Measurements from ENCODE around the gene RHBDD3. TPM values are rescaled to one million over a fixed set of nuclear protein-coding genes. Genes with fewer than 3 reads are reported as not detected.

RHBDD3 gene
- total RNA-seq, 1 experiment from 2014 or later: 49.6 TPM

DNA sequence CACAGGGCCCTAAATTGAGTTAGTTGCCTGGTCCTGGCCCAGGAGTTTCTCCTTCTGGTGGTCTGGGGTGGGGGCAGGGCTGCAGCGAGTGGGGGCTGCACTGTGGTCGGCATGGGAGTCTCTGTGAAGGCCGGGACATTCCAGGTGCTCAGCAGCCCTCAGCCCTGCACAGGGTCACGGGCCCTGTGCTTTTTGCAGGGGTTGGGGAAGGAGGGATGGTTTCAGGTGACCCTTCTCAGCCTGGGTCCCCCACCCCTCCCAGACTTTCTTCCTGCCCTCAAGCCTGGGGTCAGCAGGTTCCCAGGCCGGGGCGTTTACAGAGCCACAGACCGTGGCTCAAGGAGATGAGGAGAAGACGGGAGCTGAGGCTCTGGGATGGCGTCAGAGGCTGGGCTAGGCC lies 54.3 kb downstream of the RHBDD3 start:
- intact Hi-C loops (cut with micrococcal nuclease; ENCODE audit: unreplicated experiment): no loop called here
- BruUV-seq (replicated peaks): no TSS peak
- Histone ChIP-seq H3K4me3 (ENCODE audit: low read depth, low read length) (no peak overlapping the region), H3K36me3 (ENCODE audit: control insufficient read depth, insufficient read depth, low read length) (no peaks in the 10 kb centered on the region), H3K4me1 (no peaks in the 10 kb centered on the region), H3K27me3 (replicated peaks; ENCODE audit: control insufficient read depth, insufficient read depth, low read length) (no peaks in the 10 kb centered on the region), H3K9me3 (no peaks in the 10 kb centered on the region)
- Mint-ChIP-seq H3K36me3 (ENCODE audit: insufficient read depth, unreplicated experiment) (no peaks in the 10 kb centered on the region), H3K27ac (ENCODE audit: unreplicated experiment) (no peak overlapping the region), H3K4me3 (ENCODE audit: unreplicated experiment) (no peak overlapping the region), H3K27me3 (ENCODE audit: insufficient read depth, unreplicated experiment) (no peaks in the 10 kb centered on the region), H3K4me1 (ENCODE audit: low read depth, unreplicated experiment) (no peaks in the 10 kb centered on the region), H3K9me3 (ENCODE audit: unreplicated experiment) (no peaks in the 10 kb centered on the region)
- CTCF ChIA-PET: no interaction called here
- no peak for DNase-seq
- POLR2A ChIA-PET: no interaction called here
- TF ChIP-seq CTCF (IDR thresholded peaks at IDR 0.05; ENCODE audit: insufficient read depth in 1 of 2, low read depth in 1 of 2, low read length in 1 of 2, severe bottlenecking in 1 of 2, unreplicated experiment in 1 of 2): no peak

GRCh38 chr22:29212743-29213142 lies 55.0 kb downstream of the RHBDD3 start:
- ChIA-PET CTCF (no interaction called here), POLR2A (no interaction called here)
- H3K36me3 ChIP-seq (ENCODE audit: control insufficient read depth, insufficient read depth, low read length): no peaks in the 10 kb centered on the region
- H3K9me3 Mint-ChIP-seq (ENCODE audit: unreplicated experiment): no peaks in the 10 kb centered on the region
- TF ChIP-seq CTCF (IDR thresholded peaks at IDR 0.05; ENCODE audit: insufficient read depth in 1 of 2, low read depth in 1 of 2, low read length in 1 of 2, severe bottlenecking in 1 of 2, unreplicated experiment in 1 of 2): no peak
- intact Hi-C loops (cut with micrococcal nuclease; ENCODE audit: unreplicated experiment): no loop called here
- no peak for DNase-seq
- no peaks in the 10 kb centered on the region for H3K27me3 ChIP-seq (replicated peaks; ENCODE audit: control insufficient read depth, insufficient read depth, low read length)
- no peak overlapping the region for H3K27ac Mint-ChIP-seq (ENCODE audit: unreplicated experiment)
- no peaks in the 10 kb centered on the region for H3K4me1 ChIP-seq
- H3K4me3 ChIP-seq (ENCODE audit: low read depth, low read length): no peak overlapping the region
- no peaks in the 10 kb centered on the region for H3K36me3 Mint-ChIP-seq (ENCODE audit: insufficient read depth, unreplicated experiment)
- no peak overlapping the region for H3K4me3 Mint-ChIP-seq (ENCODE audit: unreplicated experiment)
- H3K4me1 Mint-ChIP-seq (ENCODE audit: low read depth, unreplicated experiment): no peaks in the 10 kb centered on the region
- no TSS peak for BruUV-seq (replicated peaks)
- no peaks in the 10 kb centered on the region for H3K27me3 Mint-ChIP-seq (ENCODE audit: insufficient read depth, unreplicated experiment)
- H3K9me3 ChIP-seq: no peaks in the 10 kb centered on the region

DNA sequence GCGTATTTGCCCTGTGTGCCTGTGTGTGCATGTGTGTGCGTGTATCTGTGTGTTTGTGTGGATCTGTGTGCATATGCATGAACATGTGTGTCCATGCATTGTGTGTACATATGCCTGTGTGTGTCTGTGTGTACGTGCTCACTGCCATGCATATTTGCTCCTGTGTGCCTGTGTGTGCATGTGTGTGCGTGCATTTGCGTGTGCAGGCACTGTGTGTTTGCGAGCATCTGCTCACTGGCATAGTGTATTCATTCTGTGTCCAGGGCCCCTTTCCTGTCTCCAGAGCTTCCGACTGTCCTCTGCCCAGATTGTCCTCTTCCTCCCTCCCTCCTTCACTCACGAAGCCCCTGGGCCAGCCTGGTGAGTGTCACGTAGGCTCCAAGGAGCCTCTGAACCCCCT lies 56.3 kb downstream of the RHBDD3 start:
- H3K4me3 ChIP-seq (ENCODE audit: low read depth, low read length): no peak overlapping the region
- no peaks in the 10 kb centered on the region for H3K36me3 Mint-ChIP-seq (ENCODE audit: insufficient read depth, unreplicated experiment)
- no peaks in the 10 kb centered on the region for H3K9me3 Mint-ChIP-seq (ENCODE audit: unreplicated experiment)
- H3K4me1 Mint-ChIP-seq (ENCODE audit: low read depth, unreplicated experiment): no peaks in the 10 kb centered on the region
- no peaks in the 10 kb centered on the region for H3K9me3 ChIP-seq
- POLR2A ChIA-PET: no interaction called here
- no peaks in the 10 kb centered on the region for H3K27me3 ChIP-seq (replicated peaks; ENCODE audit: control insufficient read depth, insufficient read depth, low read length)
- no TSS peak for BruUV-seq (replicated peaks)
- no peak for DNase-seq
- H3K27ac Mint-ChIP-seq (ENCODE audit: unreplicated experiment): no peak overlapping the region
- peaks cover 4% of the 10 kb centered on the region; the same call in 1 of the 2 replicates for H3K4me1 ChIP-seq
- H3K36me3 ChIP-seq (ENCODE audit: control insufficient read depth, insufficient read depth, low read length): no peaks in the 10 kb centered on the region
- intact Hi-C loops (cut with micrococcal nuclease; ENCODE audit: unreplicated experiment): no loop called here
- CTCF ChIA-PET: no interaction called here
- H3K4me3 Mint-ChIP-seq (ENCODE audit: unreplicated experiment): no peak overlapping the region
- no peak for TF ChIP-seq CTCF (IDR thresholded peaks at IDR 0.05; ENCODE audit: insufficient read depth in 1 of 2, low read depth in 1 of 2, low read length in 1 of 2, severe bottlenecking in 1 of 2, unreplicated experiment in 1 of 2)
- H3K27me3 Mint-ChIP-seq (ENCODE audit: insufficient read depth, unreplicated experiment): no peaks in the 10 kb centered on the region

Measured in Caco-2 (cell line).